Caco-2 (cell line): ENCODE data around the gene SORBS2. TPM values are rescaled to one million over a fixed set of nuclear protein-coding genes. Genes with fewer than 3 reads are reported as not detected.

Source experiments
- BruUV-seq: library from RNA; stranded (reverse); fragments of 400-500 nt; replicated peaks from 2 replicates; lab custom pipeline; 2021; lab: Mats Ljungman, UMichigan
- CTCF ChIA-PET: fragments of 300-600 bp; sonication (Branson Sonifier 250); formaldehyde crosslinking; loops from one replicate; lab custom pipeline; 2022; ENCODE audit warnings: antibody characterized with exemption; lab: Charles Lee
- POLR2A ChIA-PET: fragments of 300-600 bp; sonication (Branson Sonifier 250); formaldehyde crosslinking; loops from one replicate; lab custom pipeline; 2022; ENCODE audit warnings: antibody characterized with exemption; lab: Charles Lee
- DNase-seq, 2 experiments: peaks; one replicate each; pipeline versions ENCODE4 v3.0.0 to v3.0.0-alpha.2; 2020 to 2022
- H3K27me3 ChIP-seq: replicated peaks from 2 replicates; pipeline ENCODE4 v1.6.0; 2011; ENCODE audit warnings: low read length; ENCODE audit not compliant: control insufficient read depth, insufficient read depth
- H3K36me3 ChIP-seq: 2 replicates; pipeline ENCODE4 v1.5.1; 2011; ENCODE audit warnings: low read length; ENCODE audit not compliant: control insufficient read depth, insufficient read depth
- H3K4me1 ChIP-seq: fragments of 250-450 bp; sonication (Bioruptor Pico); 2 replicates; pipeline ENCODE4 v1.5.1; 2020; ENCODE audit warnings: mild to moderate bottlenecking
- H3K4me3 ChIP-seq: 2 replicates; pipeline ENCODE4 v1.5.1; 2011; ENCODE audit warnings: low read depth, mild to moderate bottlenecking, control low read depth, low read length
- H3K9me3 ChIP-seq: fragments of 250-450 bp; sonication (Bioruptor Pico); 2 replicates; pipeline ENCODE4 v1.5.1; 2020; ENCODE audit warnings: mild to moderate bottlenecking, moderate library complexity
- H3K27ac Mint-ChIP-seq: one replicate; pipeline ENCODE4 v1.8.0; 2022; ENCODE audit warnings: mixed read lengths; ENCODE audit not compliant: unreplicated experiment
- H3K27me3 Mint-ChIP-seq: one replicate; pipeline ENCODE4 v1.8.0; 2022; ENCODE audit warnings: mixed read lengths; ENCODE audit not compliant: insufficient read depth, unreplicated experiment
- H3K36me3 Mint-ChIP-seq: one replicate; pipeline ENCODE4 v1.8.0; 2022; ENCODE audit warnings: mild to moderate bottlenecking, mixed read lengths; ENCODE audit not compliant: insufficient read depth, unreplicated experiment
- H3K4me1 Mint-ChIP-seq: one replicate; pipeline ENCODE4 v1.8.0; 2022; ENCODE audit warnings: low read depth, mixed read lengths; ENCODE audit not compliant: unreplicated experiment
- H3K4me3 Mint-ChIP-seq: one replicate; pipeline ENCODE4 v1.8.0; 2022; ENCODE audit warnings: mild to moderate bottlenecking, moderate library complexity, mixed read lengths; ENCODE audit not compliant: unreplicated experiment
- H3K9me3 Mint-ChIP-seq: one replicate; pipeline ENCODE4 v1.8.0; 2022; ENCODE audit warnings: mixed read lengths; ENCODE audit not compliant: unreplicated experiment
- CTCF ChIP-seq, 2 experiments: fragments of 200-600 bp in 1 of 2; IDR thresholded peaks; 1 replicate in 1 of 2; 2 replicates in 1 of 2; pipeline versions ENCODE4 v1.5.1 to v1.8.0; 2011 to 2022; ENCODE audit warnings: antibody characterized with exemption in 1 of 2, control low read depth in 1 of 2, inconsistent platforms in 1 of 2, low read depth in 1 of 2, low read length in 1 of 2, mild to moderate bottlenecking in 1 of 2, moderate library complexity in 1 of 2; ENCODE audit not compliant: insufficient read depth in 1 of 2, severe bottlenecking in 1 of 2, unreplicated experiment in 1 of 2
- intact Hi-C: fragments of 100-400 bp; cut with micrococcal nuclease; formaldehyde crosslinking; loops from one replicate; pipeline ENCODE4 v1.10.0; 2022; ENCODE audit not compliant: unreplicated experiment
- total RNA-seq: library from RNA; stranded (reverse); gene quantifications from 2 replicates; pipeline ENCODE4 v1.2.3, GENCODE V29; 2022

The SORBS2 gene
- total RNA-seq, 1 experiment from 2014 or later = 47.7 TPM

GRCh38 chr4:185794637-185795036 is 17.4 kb downstream of the SORBS2 start:
- no peak for TF ChIP-seq CTCF (IDR thresholded peaks at IDR 0.05; ENCODE audit: insufficient read depth in 1 of 2, low read depth in 1 of 2, low read length in 1 of 2, severe bottlenecking in 1 of 2, unreplicated experiment in 1 of 2)
- Histone ChIP-seq H3K27me3 (no peaks in the 10 kb centered on the region), H3K9me3 (no peaks in the 10 kb centered on the region), H3K4me3 (no peak overlapping the region), H3K36me3 (no peaks in the 10 kb centered on the region), H3K4me1 (peaks cover 11% of the 10 kb centered on the region)
- Mint-ChIP-seq H3K4me3 (no peak overlapping the region), H3K27me3 (no peaks in the 10 kb centered on the region), H3K36me3 (peaks cover 6% of the 10 kb centered on the region), H3K9me3 (no peaks in the 10 kb centered on the region), H3K4me1 (peaks cover 7% of the 10 kb centered on the region), H3K27ac (no peak overlapping the region)
- intact Hi-C loops = no loop called here
- no TSS peak for BruUV-seq
- DNase-seq = no peak
- POLR2A ChIA-PET = no interaction called here
- CTCF ChIA-PET = no interaction called here

- no peak for TF ChIP-seq CTCF (IDR thresholded peaks at IDR 0.05; ENCODE audit: insufficient read depth in 1 of 2, low read depth in 1 of 2, low read length in 1 of 2, severe bottlenecking in 1 of 2, unreplicated experiment in 1 of 2)
- Histone ChIP-seq H3K27me3 (no peaks in the 10 kb centered on the region), H3K4me3 (no peak overlapping the region), H3K36me3 (no peaks in the 10 kb centered on the region), H3K4me1 (peaks cover 9% of the 10 kb centered on the region; the same call in 1 of the 2 replicates), H3K9me3 (no peaks in the 10 kb centered on the region)
- CTCF ChIA-PET = no interaction called here
- POLR2A ChIA-PET = no interaction called here
- Mint-ChIP-seq H3K27ac (no peak overlapping the region), H3K4me3 (no peak overlapping the region), H3K4me1 (peaks cover 7% of the 10 kb centered on the region), H3K27me3 (no peaks in the 10 kb centered on the region), H3K36me3 (peaks cover 6% of the 10 kb centered on the region), H3K9me3 (no peaks in the 10 kb centered on the region)
- intact Hi-C loops = no loop called here
- no TSS peak for BruUV-seq
- no peak for DNase-seq
Measured at GRCh38 chr4:185793716-185794115, 18.3 kb downstream of the SORBS2 start.

- Mint-ChIP-seq H3K4me1 (peaks cover 6% of the 10 kb centered on the region), H3K4me3 (no peak overlapping the region), H3K27me3 (no peaks in the 10 kb centered on the region), H3K36me3 (peaks cover 6% of the 10 kb centered on the region), H3K27ac (no peak overlapping the region), H3K9me3 (no peaks in the 10 kb centered on the region)
- Histone ChIP-seq H3K27me3 (no peaks in the 10 kb centered on the region), H3K4me1 (peaks cover 9% of the 10 kb centered on the region; the same call in 1 of the 2 replicates), H3K9me3 (no peaks in the 10 kb centered on the region), H3K36me3 (no peaks in the 10 kb centered on the region), H3K4me3 (no peak overlapping the region)
- ChIA-PET CTCF (no interaction called here), POLR2A (no interaction called here)
- DNase-seq = no peak
- TF ChIP-seq CTCF (IDR thresholded peaks at IDR 0.05; ENCODE audit: insufficient read depth in 1 of 2, low read depth in 1 of 2, low read length in 1 of 2, severe bottlenecking in 1 of 2, unreplicated experiment in 1 of 2) = no peak
- no TSS peak for BruUV-seq
- intact Hi-C loops = no loop called here
Measured at GRCh38 chr4:185793116-185793485, 18.9 kb downstream of the SORBS2 start.
